Fibroblast of lung (primary cell): Measurements from ENCODE around the gene MTHFD2L. TPM values are rescaled to one million over a fixed set of nuclear protein-coding genes. Genes with fewer than 3 reads are reported as not detected.

Experiments
- DNase-seq, 2 donors: peaks; one replicate each; pipeline versions ENCODE4 v3.0.0 to v3.0.0-alpha.2; 2010; ENCODE audit warnings: low read depth in 2 of 2
- H2AFZ ChIP-seq: 2 replicates; pipeline ENCODE4 v1.5.1; 2012; ENCODE audit warnings: low read length, control low read depth, inconsistent platforms
- H3K27ac ChIP-seq: 2 replicates; pipeline ENCODE4 v1.5.1; 2011; ENCODE audit warnings: low read length, control low read depth; ENCODE audit not compliant: insufficient read depth
- H3K27me3 ChIP-seq: 2 replicates; pipeline ENCODE4 v1.5.1; 2011; ENCODE audit warnings: mild to moderate bottlenecking, low read length; ENCODE audit not compliant: control insufficient read depth, insufficient read depth
- H3K36me3 ChIP-seq: 2 replicates; pipeline ENCODE4 v1.5.1; 2011; ENCODE audit warnings: low read length; ENCODE audit not compliant: control insufficient read depth, insufficient read depth
- H3K4me1 ChIP-seq: 2 replicates; pipeline ENCODE4 v1.5.1; 2011; ENCODE audit warnings: low read length; ENCODE audit not compliant: control insufficient read depth, insufficient read depth; ENCODE audit errors: extremely low read depth
- H3K4me2 ChIP-seq: 2 replicates; pipeline ENCODE4 v1.5.1; 2011; ENCODE audit warnings: low read length, control low read depth; ENCODE audit not compliant: insufficient read depth; ENCODE audit errors: extremely low read depth
- H3K4me3 ChIP-seq, 4 experiments: fragments of 200-600 bp in 1 of 4; sonication (generic) in 1 of 4; replicated peaks in 1 of 4; 2 replicates each; pipeline ENCODE4 v1.5.1; 2011 to 2016; ENCODE audit warnings: low read length in 4 of 4, low read depth in 3 of 4, mild to moderate bottlenecking in 3 of 4, control low read depth in 2 of 4, inconsistent platforms in 1 of 4, mixed read lengths in 1 of 4; ENCODE audit not compliant: insufficient read depth in 1 of 4; ENCODE audit errors: control extremely low read depth in 1 of 4
- H3K79me2 ChIP-seq: 2 replicates; pipeline ENCODE4 v1.5.1; 2012; ENCODE audit warnings: mild to moderate bottlenecking, low read length, inconsistent platforms; ENCODE audit not compliant: control insufficient read depth, insufficient read depth
- H3K9ac ChIP-seq: 2 replicates; pipeline ENCODE4 v1.5.1; 2011; ENCODE audit warnings: mild to moderate bottlenecking, low read length, control low read depth; ENCODE audit not compliant: insufficient read depth
- H3K9me3 ChIP-seq: 2 replicates; pipeline ENCODE4 v1.5.1; 2012; ENCODE audit warnings: low read depth, low read length; ENCODE audit not compliant: control insufficient read depth, insufficient read depth
- H4K20me1 ChIP-seq: 2 replicates; pipeline ENCODE4 v1.5.1; 2011; ENCODE audit warnings: low read length; ENCODE audit not compliant: control insufficient read depth, insufficient read depth; ENCODE audit errors: extremely low read depth
- EZH2 ChIP-seq: IDR thresholded peaks from 2 replicates; pipeline ENCODE4 v1.5.1; 2012; ENCODE audit warnings: low read length, control low read depth, mild to moderate bottlenecking; ENCODE audit errors: missing control alignments
- polyA plus RNA-seq, 2 donors: library from polyadenylated mRNA; depleted of rRNA in 1 of 2; stranded (reverse) in 1 of 2; unstranded in 1 of 2; fragments of >200 nt; gene quantifications; 2 replicates each; pipeline ENCODE4 v1.2.1, GENCODE V29; 2011 to 2012; ENCODE audit warnings: missing spikeins in 1 of 2
- total RNA-seq: library from RNA; depleted of rRNA; stranded (reverse); fragments of >200 nt; gene quantifications from 2 replicates; pipeline ENCODE4 v1.2.1, GENCODE V29; 2014
- TF ChIP-seq, protein P1 (sequence below), 2 donors: IDR thresholded peaks in 1 of 2; conservative IDR thresholded peaks in 1 of 2; 1 replicate in 1 of 2; 2 replicates in 1 of 2; pipeline ENCODE4 v1.5.1; 2011 to 2012; ENCODE audit warnings: low read length in 2 of 2, control low read depth in 1 of 2, inconsistent platforms in 1 of 2, low read depth in 1 of 2, mild to moderate bottlenecking in 1 of 2

The MTHFD2L gene
- total and polyA plus RNA-seq, 2 donors (not counting 1 experiment from before 2014, with no cell fraction given): 4.4 to 13.0 TPM

DNA sequence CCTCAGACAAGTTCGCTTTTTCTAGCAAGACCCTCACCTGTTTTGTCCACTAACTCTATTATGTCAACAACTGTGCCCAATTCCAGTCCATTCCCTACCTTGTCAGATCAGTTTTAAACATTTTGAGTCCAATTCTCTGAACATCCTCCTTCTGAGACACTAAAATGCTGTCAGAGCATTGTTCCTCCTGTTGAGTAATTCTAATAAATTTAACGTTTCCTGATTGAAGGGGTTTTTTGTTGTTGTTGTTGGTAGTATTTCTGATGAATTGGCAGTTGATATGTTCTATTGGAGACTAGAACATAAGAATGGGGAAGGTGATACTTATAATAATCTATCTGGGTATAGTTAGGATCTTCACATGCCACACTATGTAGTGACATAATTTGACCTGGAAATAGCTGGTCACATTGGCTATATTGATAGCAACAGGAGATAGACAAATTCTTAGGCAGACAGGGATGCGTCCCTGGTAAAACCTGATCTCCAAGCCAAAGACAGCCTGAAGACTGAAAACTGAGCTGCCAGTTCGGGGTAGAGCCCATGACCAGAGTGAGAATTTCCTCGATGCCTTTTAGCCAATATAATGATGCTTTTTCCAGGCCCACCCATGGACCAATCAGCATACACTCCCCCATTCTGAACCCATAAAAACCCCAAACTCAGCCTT lies 46.5 kb upstream of the MTHFD2L start:
- Histone ChIP-seq H3K9ac (no peak overlapping the region), H3K4me3 (no peak overlapping the region), H3K9me3 (no peaks in the 10 kb centered on the region), H2AFZ (no peak overlapping the region), H3K27me3 (no peaks in the 10 kb centered on the region), H3K4me1 (peaks cover 21% of the 10 kb centered on the region), H4K20me1 (no peaks in the 10 kb centered on the region), H3K27ac (no peak overlapping the region), H3K36me3 (no peaks in the 10 kb centered on the region), H3K79me2 (no peaks in the 10 kb centered on the region), H3K4me2 (no peak overlapping the region)
- no peak for TF ChIP-seq EZH2
- TF ChIP-seq, protein P1, sequence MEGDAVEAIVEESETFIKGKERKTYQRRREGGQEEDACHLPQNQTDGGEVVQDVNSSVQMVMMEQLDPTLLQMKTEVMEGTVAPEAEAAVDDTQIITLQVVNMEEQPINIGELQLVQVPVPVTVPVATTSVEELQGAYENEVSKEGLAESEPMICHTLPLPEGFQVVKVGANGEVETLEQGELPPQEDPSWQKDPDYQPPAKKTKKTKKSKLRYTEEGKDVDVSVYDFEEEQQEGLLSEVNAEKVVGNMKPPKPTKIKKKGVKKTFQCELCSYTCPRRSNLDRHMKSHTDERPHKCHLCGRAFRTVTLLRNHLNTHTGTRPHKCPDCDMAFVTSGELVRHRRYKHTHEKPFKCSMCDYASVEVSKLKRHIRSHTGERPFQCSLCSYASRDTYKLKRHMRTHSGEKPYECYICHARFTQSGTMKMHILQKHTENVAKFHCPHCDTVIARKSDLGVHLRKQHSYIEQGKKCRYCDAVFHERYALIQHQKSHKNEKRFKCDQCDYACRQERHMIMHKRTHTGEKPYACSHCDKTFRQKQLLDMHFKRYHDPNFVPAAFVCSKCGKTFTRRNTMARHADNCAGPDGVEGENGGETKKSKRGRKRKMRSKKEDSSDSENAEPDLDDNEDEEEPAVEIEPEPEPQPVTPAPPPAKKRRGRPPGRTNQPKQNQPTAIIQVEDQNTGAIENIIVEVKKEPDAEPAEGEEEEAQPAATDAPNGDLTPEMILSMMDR (conservative IDR thresholded peaks at IDR 0.05 in 1 of 2, IDR thresholded peaks at IDR 0.05 in 1 of 2; ENCODE audit: low read depth in 1 of 2, low read length in 2 of 2): no peak
- DNase-seq: no peak

DNA sequence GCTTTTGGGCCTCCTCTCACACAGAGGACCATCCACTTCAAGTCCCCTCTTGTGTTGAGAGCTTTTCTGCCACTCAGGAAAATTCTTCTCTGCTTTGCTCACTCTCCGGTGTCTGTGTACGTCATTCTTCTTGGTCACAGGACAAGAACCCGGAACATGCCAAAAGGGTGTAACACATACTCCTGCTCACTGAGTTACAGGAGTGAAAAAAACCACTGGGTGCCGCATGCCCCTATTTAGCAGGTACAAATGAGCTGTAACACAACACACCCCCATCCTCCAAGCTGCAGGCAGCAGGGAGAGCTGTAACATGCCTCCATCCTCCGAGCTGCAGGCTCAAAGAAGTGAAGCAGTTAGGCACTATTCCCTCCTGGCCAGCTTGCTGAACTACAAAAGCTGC lies 45.9 kb upstream of the MTHFD2L start:
- H3K27me3 ChIP-seq: no peaks in the 10 kb centered on the region
- no peak overlapping the region for H3K4me2 ChIP-seq
- H3K4me1 ChIP-seq: peaks cover 21% of the 10 kb centered on the region
- no peak for TF ChIP-seq EZH2
- no peak overlapping the region for H2AFZ ChIP-seq
- DNase-seq: peak; percentile 62 to 93
- H3K9ac ChIP-seq: no peak overlapping the region
- H3K9me3 ChIP-seq: no peaks in the 10 kb centered on the region
- no peak overlapping the region for H3K4me3 ChIP-seq
- H3K27ac ChIP-seq: no peak overlapping the region
- no peaks in the 10 kb centered on the region for H3K36me3 ChIP-seq
- no peaks in the 10 kb centered on the region for H3K79me2 ChIP-seq
- H4K20me1 ChIP-seq: no peaks in the 10 kb centered on the region

DNA sequence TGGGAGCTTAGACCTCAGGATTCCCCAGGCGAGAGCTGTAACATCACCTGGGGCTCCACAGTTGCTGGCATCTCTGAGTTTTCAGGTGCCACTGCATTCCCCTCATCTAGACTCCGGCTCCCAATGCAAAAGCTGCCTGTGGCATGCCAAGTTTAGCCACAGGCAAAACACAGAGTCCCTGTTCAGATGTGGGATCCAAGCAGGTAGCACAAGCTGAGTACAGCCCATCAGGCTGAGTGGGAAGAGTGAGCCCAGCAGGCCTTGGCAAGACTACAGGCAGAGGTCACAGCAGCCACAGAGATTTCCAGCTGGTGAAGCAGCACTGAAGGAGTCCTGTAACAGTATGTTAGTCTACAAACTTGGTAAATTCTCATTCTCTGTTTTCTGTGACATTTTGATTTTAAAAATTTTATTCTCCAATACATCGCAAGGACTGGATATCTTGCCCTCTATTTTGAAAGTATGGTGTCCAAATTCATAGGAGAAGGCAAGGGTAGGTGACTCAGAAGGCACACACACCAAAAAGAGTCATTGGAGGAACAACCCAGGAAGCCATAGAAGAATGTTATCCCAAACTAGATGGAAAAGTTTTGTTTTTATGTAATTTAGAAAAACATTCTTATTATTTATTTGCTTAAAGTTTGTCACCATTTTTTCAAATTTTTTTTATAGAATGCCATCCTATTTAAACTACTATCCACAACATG lies 45.4 kb upstream of the MTHFD2L start:
- Histone ChIP-seq H3K27ac (no peak overlapping the region), H2AFZ (no peak overlapping the region), H3K27me3 (no peaks in the 10 kb centered on the region), H3K4me1 (peaks cover 26% of the 10 kb centered on the region), H3K4me2 (no peak overlapping the region), H4K20me1 (no peaks in the 10 kb centered on the region), H3K4me3 (no peak overlapping the region), H3K9ac (no peak overlapping the region), H3K36me3 (no peaks in the 10 kb centered on the region), H3K9me3 (no peaks in the 10 kb centered on the region), H3K79me2 (no peaks in the 10 kb centered on the region)
- TF ChIP-seq EZH2: no peak
- TF ChIP-seq, protein P1 (conservative IDR thresholded peaks at IDR 0.05 in 1 of 2, IDR thresholded peaks at IDR 0.05 in 1 of 2; ENCODE audit: low read depth in 1 of 2, low read length in 2 of 2): no peak
- DNase-seq: peak; percentile 21 to 39
